ENCODE data around the gene RAPGEF4.

RAPGEF4 gene

DNA sequence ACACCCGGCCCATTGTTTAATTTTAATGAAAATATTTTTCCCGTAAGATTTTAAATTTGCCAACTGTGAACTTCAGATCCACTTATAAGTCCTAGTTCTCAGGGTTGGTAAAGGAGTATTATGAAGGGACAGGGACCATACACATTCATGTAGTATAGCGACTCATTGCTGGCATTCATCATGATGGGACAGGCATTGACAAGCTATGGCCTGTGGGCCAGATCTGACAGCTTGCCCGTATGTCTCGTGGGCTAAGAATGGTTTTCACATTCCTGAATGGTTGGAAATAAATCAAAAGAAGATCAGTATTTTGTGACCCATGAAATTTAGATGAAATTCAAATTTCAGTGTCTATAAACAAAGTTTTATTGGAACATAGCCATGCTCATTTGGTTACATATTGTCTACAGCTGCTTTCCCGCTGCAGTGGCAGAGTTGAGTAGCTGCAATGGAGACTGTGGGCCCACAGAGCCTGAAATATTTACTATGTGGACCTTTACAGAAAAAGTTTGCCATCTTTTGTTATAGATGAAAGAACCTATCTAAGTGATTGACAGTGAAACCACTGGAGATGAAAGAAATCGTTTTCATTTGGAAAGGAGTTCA, 4.1 kb downstream of the RAPGEF4 start:
- H4K91ac ChIP-seq (ENCODE audit: low read depth, low read length): no peak overlapping the region
- no peak overlapping the region for H2BK5ac ChIP-seq (ENCODE audit: low read depth, low read length, poor library complexity)
- peaks cover 5 to 6% of the 10 kb centered on the region in 2 experiments for H3K4me1 ChIP-seq (ENCODE audit: control insufficient read depth in 1 of 2, insufficient read depth in 2 of 2, low read length in 2 of 2)
- no CpG with 5 or more reads among the region's 7 CpGs for WGBS (ENCODE audit: extremely low coverage, insufficient coverage, insufficient read length)
- no peak overlapping the region for H3K14ac ChIP-seq (ENCODE audit: low read length)
- no peak overlapping the region for H3K9ac ChIP-seq (ENCODE audit: low read length)
- no peak overlapping the region for H4K8ac ChIP-seq (ENCODE audit: low read depth, low read length)
- no peak overlapping the region for H3K4ac ChIP-seq (ENCODE audit: low read depth, low read length)
- no peak overlapping the region for H4K12ac ChIP-seq (ENCODE audit: low read depth, low read length)
- no peak for DNase-seq
- H2AK5ac ChIP-seq (ENCODE audit: low read length): no peak overlapping the region
- no peak overlapping the region for H2BK12ac ChIP-seq (ENCODE audit: low read length)
- H3K36me3 ChIP-seq (ENCODE audit: control insufficient read depth in 1 of 2, insufficient read depth in 2 of 2, low read length in 2 of 2): no peaks in the 10 kb centered on the region
- no peak overlapping the region for H3K27ac ChIP-seq (ENCODE audit: low read depth, low read length)
- no peak overlapping the region for H2AFZ ChIP-seq (ENCODE audit: insufficient read depth, low read length, poor library complexity)
- no peak overlapping the region for H2BK120ac ChIP-seq (ENCODE audit: insufficient read depth, low read length, poor library complexity)
- no peaks in the 10 kb centered on the region for H3K79me2 ChIP-seq (ENCODE audit: control insufficient read depth, insufficient read depth, low read length, poor library complexity)
- no peak overlapping the region for H3K4me3 ChIP-seq (ENCODE audit: low read depth, low read length)
- no peaks in the 10 kb centered on the region for H3K79me1 ChIP-seq (ENCODE audit: low read length)
- no peaks in the 10 kb centered on the region for H3K9me3 ChIP-seq (ENCODE audit: insufficient read depth, low read depth, low read length)
- H3K18ac ChIP-seq (ENCODE audit: low read length): no peak overlapping the region
- no peak overlapping the region for H3K23ac ChIP-seq (ENCODE audit: low read length)
- H3K4me2 ChIP-seq (ENCODE audit: low read length): no peak overlapping the region
- peaks cover 20% of the 10 kb centered on the region for H3K27me3 ChIP-seq (ENCODE audit: insufficient read depth, low read length)

DNA sequence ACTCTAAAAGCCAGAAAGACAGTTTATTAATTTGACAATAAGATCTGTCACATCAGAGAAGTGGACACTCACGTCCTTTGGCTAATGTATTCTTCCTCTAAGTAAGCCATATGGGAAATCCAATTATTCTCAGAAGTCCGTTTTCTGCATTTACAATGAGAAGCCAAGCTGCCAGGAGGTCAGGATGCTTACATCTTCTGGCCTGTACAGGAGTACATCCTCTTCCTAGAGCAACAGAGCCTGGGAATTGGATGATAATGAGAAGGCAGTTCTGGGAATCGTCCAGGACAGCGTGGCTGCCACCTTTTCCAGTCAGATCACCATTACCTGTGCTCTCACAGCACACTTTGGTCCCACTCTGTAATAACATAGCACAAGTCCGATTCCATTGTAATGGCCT, 5.2 kb downstream of the RAPGEF4 start:
- Histone ChIP-seq H4K8ac (ENCODE audit: low read depth, low read length) (no peak overlapping the region), H2BK5ac (ENCODE audit: low read depth, low read length, poor library complexity) (no peak overlapping the region), H3K79me1 (ENCODE audit: low read length) (no peaks in the 10 kb centered on the region), H4K91ac (ENCODE audit: low read depth, low read length) (no peak overlapping the region), H3K18ac (ENCODE audit: low read length) (no peak overlapping the region), H3K9me3 (ENCODE audit: insufficient read depth, low read depth, low read length) (no peaks in the 10 kb centered on the region), H3K4me3 (ENCODE audit: low read depth, low read length) (no peak overlapping the region), H2AK5ac (ENCODE audit: low read length) (no peak overlapping the region), H2BK12ac (ENCODE audit: low read length) (no peak overlapping the region), H3K27ac (ENCODE audit: low read depth, low read length) (no peak overlapping the region), H3K4me2 (ENCODE audit: low read length) (no peak overlapping the region), H3K14ac (ENCODE audit: low read length) (no peak overlapping the region), H4K12ac (ENCODE audit: low read depth, low read length) (no peak overlapping the region), H3K4ac (ENCODE audit: low read depth, low read length) (no peak overlapping the region), H2AFZ (ENCODE audit: insufficient read depth, low read length, poor library complexity) (no peak overlapping the region), H3K27me3 (ENCODE audit: insufficient read depth, low read length) (peaks cover 9% of the 10 kb centered on the region), H3K36me3 (ENCODE audit: control insufficient read depth in 1 of 2, insufficient read depth in 2 of 2, low read length in 2 of 2) (no peaks in the 10 kb centered on the region), H3K23ac (ENCODE audit: low read length) (no peak overlapping the region), H2BK120ac (ENCODE audit: insufficient read depth, low read length, poor library complexity) (no peak overlapping the region), H3K9ac (ENCODE audit: low read length) (no peak overlapping the region), H3K79me2 (ENCODE audit: control insufficient read depth, insufficient read depth, low read length, poor library complexity) (no peaks in the 10 kb centered on the region), H3K4me1 (ENCODE audit: control insufficient read depth in 1 of 2, insufficient read depth in 2 of 2, low read length in 2 of 2) (peaks cover 3 to 4% of the 10 kb centered on the region in 2 experiments)
- WGBS (ENCODE audit: extremely low coverage, insufficient coverage, insufficient read length): no CpG with 5 or more reads among the region's 5 CpGs
- DNase-seq: no peak

DNA sequence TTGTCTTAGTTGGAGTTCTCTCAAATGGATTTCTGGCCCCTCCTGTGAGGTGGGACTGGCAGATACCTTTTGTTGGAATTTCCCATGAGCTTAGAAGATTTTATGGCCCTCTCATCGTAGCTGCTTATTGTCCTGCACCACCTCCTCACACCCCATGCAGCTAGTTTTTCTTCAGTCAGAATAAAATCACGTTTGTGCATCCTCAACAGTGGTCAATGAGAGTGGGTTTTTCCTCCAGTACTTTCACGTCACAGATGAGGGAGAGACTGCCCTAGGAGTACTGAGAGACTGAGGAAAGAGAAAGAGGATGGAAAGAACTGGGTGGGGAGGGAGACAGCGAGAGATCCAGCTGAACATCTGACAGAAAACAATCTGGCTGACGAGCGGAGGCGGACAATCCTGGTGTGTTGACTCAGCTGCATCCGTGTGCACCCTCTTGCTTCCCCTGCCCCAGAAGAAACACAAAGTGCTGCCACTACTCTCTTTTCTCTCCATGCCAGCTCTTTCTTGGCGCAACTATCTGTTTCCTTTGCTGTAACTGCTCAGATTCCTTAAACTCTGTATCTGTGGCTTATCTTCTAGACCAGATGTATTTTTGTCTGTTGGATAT, 7.4 kb downstream of the RAPGEF4 start:
- Histone ChIP-seq H3K36me3 (ENCODE audit: control insufficient read depth in 1 of 2, insufficient read depth in 2 of 2, low read length in 2 of 2) (no peaks in the 10 kb centered on the region), H3K18ac (ENCODE audit: low read length) (no peak overlapping the region), H4K8ac (ENCODE audit: low read depth, low read length) (no peak overlapping the region), H3K14ac (ENCODE audit: low read length) (no peak overlapping the region), H3K4me2 (ENCODE audit: low read length) (no peak overlapping the region), H3K9ac (ENCODE audit: low read length) (no peak overlapping the region), H2BK5ac (ENCODE audit: low read depth, low read length, poor library complexity) (no peak overlapping the region), H3K4me3 (ENCODE audit: low read depth, low read length) (no peak overlapping the region), H4K91ac (ENCODE audit: low read depth, low read length) (no peak overlapping the region), H2AFZ (ENCODE audit: insufficient read depth, low read length, poor library complexity) (no peak overlapping the region), H3K23ac (ENCODE audit: low read length) (no peak overlapping the region), H3K27me3 (ENCODE audit: insufficient read depth, low read length) (no peaks in the 10 kb centered on the region), H3K4me1 (ENCODE audit: control insufficient read depth in 1 of 2, insufficient read depth in 2 of 2, low read length in 2 of 2) (no peaks in the 10 kb centered on the region), H3K79me2 (ENCODE audit: control insufficient read depth, insufficient read depth, low read length, poor library complexity) (no peaks in the 10 kb centered on the region), H4K12ac (ENCODE audit: low read depth, low read length) (no peak overlapping the region), H2AK5ac (ENCODE audit: low read length) (no peak overlapping the region), H2BK120ac (ENCODE audit: insufficient read depth, low read length, poor library complexity) (no peak overlapping the region), H3K9me3 (ENCODE audit: insufficient read depth, low read depth, low read length) (no peaks in the 10 kb centered on the region), H2BK12ac (ENCODE audit: low read length) (no peak overlapping the region), H3K4ac (ENCODE audit: low read depth, low read length) (no peak overlapping the region), H3K79me1 (ENCODE audit: low read length) (no peaks in the 10 kb centered on the region), H3K27ac (ENCODE audit: low read depth, low read length) (no peak overlapping the region)
- DNase-seq: no peak
- WGBS (ENCODE audit: extremely low coverage, insufficient coverage, insufficient read length): no CpG with 5 or more reads among the region's 9 CpGs

DNA sequence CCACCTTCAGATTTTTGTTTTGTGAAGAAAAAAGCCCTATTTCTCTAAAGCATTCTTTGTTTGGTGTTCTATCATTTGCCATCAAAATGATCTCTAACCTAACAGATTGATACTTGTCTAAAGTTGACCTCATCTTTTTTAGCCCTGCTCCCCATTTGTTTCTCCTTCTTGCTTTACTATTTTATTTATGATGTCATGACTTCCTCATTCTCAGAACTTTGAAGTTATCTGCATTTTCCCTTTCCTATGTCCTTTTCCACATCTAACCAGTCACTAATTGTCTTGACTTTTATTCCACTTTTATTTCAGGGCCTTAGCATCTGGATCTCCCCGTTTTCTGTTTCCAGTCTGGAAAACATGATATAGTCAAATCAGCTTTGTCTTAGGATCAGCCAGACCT, 8.3 kb downstream of the RAPGEF4 start:
- Histone ChIP-seq H4K8ac (ENCODE audit: low read depth, low read length) (no peak overlapping the region), H3K27ac (ENCODE audit: low read depth, low read length) (no peak overlapping the region), H3K27me3 (ENCODE audit: insufficient read depth, low read length) (no peaks in the 10 kb centered on the region), H2AK5ac (ENCODE audit: low read length) (no peak overlapping the region), H4K91ac (ENCODE audit: low read depth, low read length) (no peak overlapping the region), H2AFZ (ENCODE audit: insufficient read depth, low read length, poor library complexity) (no peak overlapping the region), H2BK12ac (ENCODE audit: low read length) (no peak overlapping the region), H3K79me1 (ENCODE audit: low read length) (no peaks in the 10 kb centered on the region), H3K14ac (ENCODE audit: low read length) (no peak overlapping the region), H3K18ac (ENCODE audit: low read length) (no peak overlapping the region), H3K9me3 (ENCODE audit: insufficient read depth, low read depth, low read length) (no peaks in the 10 kb centered on the region), H2BK120ac (ENCODE audit: insufficient read depth, low read length, poor library complexity) (no peak overlapping the region), H2BK5ac (ENCODE audit: low read depth, low read length, poor library complexity) (no peak overlapping the region), H3K4me3 (ENCODE audit: low read depth, low read length) (no peak overlapping the region), H3K9ac (ENCODE audit: low read length) (no peak overlapping the region), H3K4ac (ENCODE audit: low read depth, low read length) (no peak overlapping the region), H3K36me3 (ENCODE audit: control insufficient read depth in 1 of 2, insufficient read depth in 2 of 2, low read length in 2 of 2) (no peaks in the 10 kb centered on the region), H3K23ac (ENCODE audit: low read length) (no peak overlapping the region), H4K12ac (ENCODE audit: low read depth, low read length) (no peak overlapping the region), H3K4me1 (ENCODE audit: control insufficient read depth in 1 of 2, insufficient read depth in 2 of 2, low read length in 2 of 2) (no peaks in the 10 kb centered on the region), H3K4me2 (ENCODE audit: low read length) (no peak overlapping the region), H3K79me2 (ENCODE audit: control insufficient read depth, insufficient read depth, low read length, poor library complexity) (no peaks in the 10 kb centered on the region)
- DNase-seq: no peak
- no CpG with 5 or more reads among the region's 1 CpG for WGBS (ENCODE audit: extremely low coverage, insufficient coverage, insufficient read length)

Data from trophoblast cell (in vitro differentiated cells and primary cell).